Activated T-cell treated with anti-CD3 and anti-CD28 coated beads for 4 hours (primary cell): ENCODE measurements around the gene BTN3A1.
A peak's percentile ranks its signal among the peaks of the same experiment; 100 is the strongest.
"Not testable (repeated sequence)": the region's sequence is repeated elsewhere in the genome, so short reads cannot be mapped to it uniquely, and the experiment has no call there.

ENCODE experiments used
- DNase-seq: peaks from one replicate; pipeline ENCODE4 v3.0.0-alpha.2; 2020

Gene BTN3A1

DNA sequence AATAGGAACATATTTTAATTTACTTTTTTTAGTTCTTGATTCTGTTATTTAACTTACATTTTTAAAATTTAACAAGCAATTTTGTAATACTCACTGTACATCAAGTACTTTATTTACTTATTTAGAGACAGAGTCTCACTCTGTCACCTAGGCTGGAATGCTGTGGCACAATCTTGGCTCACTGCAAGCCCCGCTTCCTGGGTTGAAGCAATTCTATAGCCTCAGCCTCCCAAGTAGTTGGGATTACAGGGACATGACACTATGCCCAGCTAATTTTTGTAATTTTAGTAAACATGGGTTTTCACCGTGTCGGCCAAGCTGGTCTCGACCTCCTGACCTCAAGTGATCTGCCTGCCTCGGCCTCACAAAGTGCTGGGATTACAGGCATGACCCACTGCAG lies 45.2 kb downstream of the BTN3A1 start:
- no peak for DNase-seq

- no peak for DNase-seq
Observed at GRCh38 chr6:26450240-26450639, 48.2 kb downstream of the BTN3A1 start.

GRCh38 chr6:26452631-26453235 lies 50.7 kb downstream of the BTN3A1 start:
- DNase-seq: no peak

- no peak for DNase-seq
Observed at GRCh38 chr6:26454631-26455030, 52.6 kb downstream of the BTN3A1 start.

DNA sequence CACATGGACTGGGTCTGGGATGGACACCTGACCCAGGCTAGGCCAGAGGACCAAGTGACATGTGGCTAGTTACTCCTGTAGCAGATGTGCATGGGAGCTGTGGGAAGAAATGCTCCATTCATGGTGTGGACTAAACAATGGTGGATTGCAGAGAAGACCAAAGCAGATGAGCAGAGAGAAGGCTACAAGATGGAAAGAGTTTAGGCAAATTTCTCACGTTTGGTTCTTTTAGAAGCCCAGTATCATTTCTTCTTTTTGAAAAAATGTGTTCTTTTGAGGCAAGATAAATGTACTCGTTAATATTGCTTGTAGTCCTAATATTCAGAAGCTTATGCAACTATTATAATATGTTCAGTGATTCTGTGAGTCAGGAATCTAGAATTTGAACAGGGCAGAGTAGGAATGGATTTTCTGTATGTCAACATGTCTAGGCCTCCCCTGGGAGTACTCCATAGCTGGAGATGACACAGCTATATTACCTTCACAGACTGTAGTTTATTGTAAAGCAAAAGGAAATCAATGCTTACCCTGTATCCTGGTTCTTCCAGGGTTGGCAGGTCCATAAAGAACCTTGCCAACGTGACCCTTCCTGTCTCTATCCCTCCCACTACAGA lies 53.4 kb downstream of the BTN3A1 start:
- no peak for DNase-seq

GRCh38 chr6:26457264-26457805 lies 55.3 kb downstream of the BTN3A1 start:
- DNase-seq: no peak

DNA sequence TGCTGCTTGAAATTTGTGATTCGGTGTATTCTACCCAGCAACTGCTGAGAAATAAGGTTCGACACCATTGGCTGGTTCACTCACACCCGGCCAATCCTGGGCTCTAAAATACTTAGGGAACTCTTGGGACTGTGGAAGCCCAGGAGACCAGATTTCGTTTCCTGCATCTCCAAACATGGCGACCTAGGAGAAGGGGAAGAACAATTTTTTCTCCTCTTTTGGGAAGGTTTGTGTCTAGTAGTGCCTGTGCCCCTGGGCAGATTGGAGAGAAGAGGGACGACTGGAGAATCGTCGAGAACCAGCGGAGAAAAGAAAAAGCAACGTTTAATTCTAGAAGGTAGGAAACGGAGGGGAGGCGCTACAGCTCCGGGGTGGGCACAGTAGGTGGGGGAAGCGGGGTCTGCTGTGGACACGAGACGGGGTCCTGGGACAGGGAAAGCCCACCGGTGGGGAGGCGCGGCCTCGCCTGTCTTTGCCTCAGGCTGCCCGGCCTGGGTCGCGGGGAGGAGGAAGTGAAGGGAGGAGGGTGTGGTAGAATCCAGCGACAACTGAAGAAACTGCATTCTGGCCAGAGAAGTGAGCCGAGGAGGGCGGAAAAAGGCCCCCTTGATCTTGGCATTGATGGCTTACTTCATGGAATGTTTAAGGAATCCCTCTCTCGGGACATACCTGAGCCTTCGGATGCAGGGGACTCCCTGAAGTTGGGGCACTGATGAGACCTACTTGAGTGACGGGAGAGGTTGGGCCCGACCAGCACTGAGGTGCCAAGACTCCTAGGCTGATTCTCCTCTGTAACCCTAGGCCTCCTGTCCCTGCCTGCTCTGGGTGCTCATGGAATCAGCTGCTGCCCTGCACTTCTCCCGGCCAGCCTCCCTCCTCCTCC lies 56.0 kb downstream of the BTN3A1 start, which contains the start of gene BTN2A1:
Gene BTN2A1 (plus strand): TSS at position 150 of the 883 bp plus-strand sequence. CDS start 682 bp downstream, at position 832.
- DNase-seq: peak; percentile 57

DNA sequence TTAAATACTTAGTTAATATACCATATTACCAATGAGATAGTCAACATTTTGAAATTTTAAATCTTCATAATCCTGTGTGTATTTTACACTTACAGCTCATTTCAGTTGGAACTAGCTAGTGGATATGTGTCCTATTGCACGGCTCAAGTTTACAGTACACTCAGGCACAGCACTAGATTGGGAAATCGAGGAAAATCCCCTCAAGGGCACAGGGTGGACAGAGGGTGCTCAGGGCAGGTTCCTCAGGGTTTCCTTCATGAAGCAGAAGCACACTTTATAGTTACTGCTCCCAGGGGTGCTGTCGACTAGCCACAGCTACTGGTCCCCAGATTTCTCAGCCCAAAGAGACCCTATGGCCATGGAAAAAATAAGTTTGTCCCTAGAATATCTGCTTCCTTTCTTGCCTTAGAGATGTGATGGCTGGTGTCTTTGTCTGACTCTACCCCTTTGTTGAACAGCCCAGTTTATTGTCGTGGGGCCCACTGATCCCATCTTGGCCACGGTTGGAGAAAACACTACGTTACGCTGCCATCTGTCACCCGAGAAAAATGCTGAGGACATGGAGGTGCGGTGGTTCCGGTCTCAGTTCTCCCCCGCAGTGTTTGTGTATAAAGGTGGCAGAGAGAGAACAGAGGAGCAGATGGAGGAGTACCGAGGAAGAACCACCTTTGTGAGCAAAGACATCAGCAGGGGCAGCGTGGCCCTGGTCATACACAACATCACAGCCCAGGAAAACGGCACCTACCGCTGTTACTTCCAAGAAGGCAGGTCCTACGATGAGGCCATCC lies 57.1 kb downstream of the BTN3A1 start:
- no peak for DNase-seq

DNA sequence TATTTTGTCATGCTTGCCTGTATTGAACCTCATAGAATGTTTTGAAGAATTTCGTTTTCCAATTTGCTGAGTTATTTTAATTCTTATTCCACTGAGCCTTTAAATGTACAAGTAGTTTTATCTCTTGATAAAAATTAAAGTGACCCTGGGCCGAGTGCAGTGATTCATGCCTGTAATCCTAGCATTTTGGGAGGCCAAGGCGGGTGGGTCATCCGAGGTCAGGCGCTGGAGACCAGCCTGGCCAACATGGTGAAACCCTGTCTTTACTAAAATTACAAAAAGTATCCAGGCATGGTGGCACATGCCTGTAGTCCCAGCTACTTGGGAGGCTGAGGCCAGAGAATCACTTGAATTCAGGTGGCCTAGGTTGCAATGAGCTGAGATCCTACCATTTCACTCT lies 59.3 kb downstream of the BTN3A1 start:
- not testable (repeated sequence) for DNase-seq

DNA sequence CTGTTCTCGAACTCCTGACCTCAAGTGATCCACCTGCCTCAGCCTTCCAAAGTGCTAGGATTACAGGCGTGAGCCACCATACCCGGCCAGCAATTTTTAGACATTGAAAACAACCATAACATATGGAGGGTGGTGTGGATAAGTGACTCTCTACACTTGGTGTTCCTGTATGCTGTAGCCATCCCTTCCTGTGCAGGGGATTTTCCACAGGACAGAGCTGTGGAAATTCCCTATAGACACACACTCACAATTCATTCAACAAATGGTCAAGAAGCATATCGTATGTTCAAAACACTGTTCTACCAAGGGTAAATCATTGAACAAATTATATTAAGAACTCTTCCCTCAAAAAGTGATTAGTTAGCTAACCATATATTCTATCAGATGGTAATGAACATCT lies 61.9 kb downstream of the BTN3A1 start:
- no peak for DNase-seq

GRCh38 chr6:26464416-26465131 lies 62.5 kb downstream of the BTN3A1 start:
- DNase-seq: no peak
